GM23338 (cell line): Measurements from ENCODE around the gene KRT71.

Source experiments
- CREB1 ChIP-seq: fragments of 250-450 bp; sonication (Bioruptor Pico); IDR thresholded peaks from 2 replicates; pipeline ENCODE4 v1.5.0; 2020; ENCODE audit warnings: low read depth, mild to moderate bottlenecking, moderate library complexity
- EZH2 ChIP-seq: fragments of 200-600 bp; sonication (generic); IDR thresholded peaks from one replicate; pipeline ENCODE4 v1.8.0; 2017; ENCODE audit warnings: antibody characterized with exemption, mild to moderate bottlenecking, low read depth; ENCODE audit not compliant: unreplicated experiment
- EZH2phosphoT487 ChIP-seq: fragments of 200-600 bp; sonication (generic); IDR thresholded peaks from one replicate; pipeline ENCODE4 v1.8.1; 2018; ENCODE audit warnings: antibody characterized with exemption; ENCODE audit not compliant: unreplicated experiment
- JUNB ChIP-seq: IDR thresholded peaks from one replicate; pipeline ENCODE4 v1.6.1; 2016; ENCODE audit warnings: antibody characterized with exemption; ENCODE audit not compliant: unreplicated experiment
- POLR2AphosphoS5 ChIP-seq: IDR thresholded peaks from 2 replicates; pipeline ENCODE4 v1.6.1; 2016; ENCODE audit warnings: antibody characterized with exemption, low read depth
- REST ChIP-seq: IDR thresholded peaks from one replicate; pipeline ENCODE4 v1.6.1; 2018; ENCODE audit warnings: antibody characterized with exemption; ENCODE audit not compliant: unreplicated experiment
- STAT1 ChIP-seq: IDR thresholded peaks from one replicate; pipeline ENCODE4 v1.6.1; 2016; ENCODE audit warnings: antibody characterized with exemption; ENCODE audit not compliant: unreplicated experiment
- ZNF331 ChIP-seq: fragments of 250-450 bp; sonication (Bioruptor Pico); IDR thresholded peaks from 2 replicates; pipeline ENCODE4 v1.5.0; 2020; ENCODE audit warnings: low read depth, mild to moderate bottlenecking, moderate library complexity
- TF ChIP-seq, protein P1 (sequence below), 2 experiments: fragments of 200-600 bp in 1 of 2; sonication (generic) in 1 of 2; conservative IDR thresholded peaks; 2 replicates each; pipeline versions ENCODE4 v1.5.1 to v1.6.1; 2016 to 2017; ENCODE audit warnings: antibody characterized with exemption in 2 of 2, low read depth in 2 of 2, mild to moderate bottlenecking in 2 of 2, moderate library complexity in 1 of 2

- TF ChIP-seq ZNF331 (CRISPR knock-in tag) = no peak
- TF ChIP-seq, protein P1, sequence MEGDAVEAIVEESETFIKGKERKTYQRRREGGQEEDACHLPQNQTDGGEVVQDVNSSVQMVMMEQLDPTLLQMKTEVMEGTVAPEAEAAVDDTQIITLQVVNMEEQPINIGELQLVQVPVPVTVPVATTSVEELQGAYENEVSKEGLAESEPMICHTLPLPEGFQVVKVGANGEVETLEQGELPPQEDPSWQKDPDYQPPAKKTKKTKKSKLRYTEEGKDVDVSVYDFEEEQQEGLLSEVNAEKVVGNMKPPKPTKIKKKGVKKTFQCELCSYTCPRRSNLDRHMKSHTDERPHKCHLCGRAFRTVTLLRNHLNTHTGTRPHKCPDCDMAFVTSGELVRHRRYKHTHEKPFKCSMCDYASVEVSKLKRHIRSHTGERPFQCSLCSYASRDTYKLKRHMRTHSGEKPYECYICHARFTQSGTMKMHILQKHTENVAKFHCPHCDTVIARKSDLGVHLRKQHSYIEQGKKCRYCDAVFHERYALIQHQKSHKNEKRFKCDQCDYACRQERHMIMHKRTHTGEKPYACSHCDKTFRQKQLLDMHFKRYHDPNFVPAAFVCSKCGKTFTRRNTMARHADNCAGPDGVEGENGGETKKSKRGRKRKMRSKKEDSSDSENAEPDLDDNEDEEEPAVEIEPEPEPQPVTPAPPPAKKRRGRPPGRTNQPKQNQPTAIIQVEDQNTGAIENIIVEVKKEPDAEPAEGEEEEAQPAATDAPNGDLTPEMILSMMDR (conservative IDR thresholded peaks at IDR 0.05; ENCODE audit: low read depth in 2 of 2) = no peak
- TF ChIP-seq EZH2 = no peak
- no peak for TF ChIP-seq REST
- no peak for TF ChIP-seq EZH2phosphoT487
- TF ChIP-seq JUNB = no peak
- TF ChIP-seq CREB1 (CRISPR knock-in tag) = no peak
- TF ChIP-seq POLR2AphosphoS5 = no peak
- TF ChIP-seq STAT1 = no peak
Measured at GRCh38 chr12:52564582-52564981, 11.6 kb upstream of the KRT71 start.
